GM10248 (cell line): ENCODE data around the gene PTPN6.

Source experiments
- CTCF ChIA-PET: fragments of 300-600 bp; sonication (Branson Sonifier 250); formaldehyde crosslinking; extraction: SDS; loops from one replicate; lab custom pipeline; 2021; ENCODE audit warnings: antibody characterized with exemption; lab: Yijun Ruan, JAX
- POLR2A ChIA-PET: fragments of 350-650 bp; sonication (Branson Sonifier 250); formaldehyde crosslinking; extraction: SDS; loops from one replicate; lab custom pipeline; 2020; ENCODE audit warnings: antibody characterized with exemption; lab: Yijun Ruan, JAX
- DNase-seq: peaks from one replicate; pipeline ENCODE4 v3.0.0; 2012; ENCODE audit errors: extremely low spot score
- TF ChIP-seq, protein P1 (sequence below): IDR thresholded peaks from 2 replicates; pipeline ENCODE4 v1.5.1; 2012; ENCODE audit warnings: mild to moderate bottlenecking, low read depth; ENCODE audit errors: extremely low read depth, missing control alignments, control extremely low read depth

PTPN6 gene

GRCh38 chr12:6947615-6948014 is 3.5 kb upstream of the PTPN6 start:
- TF ChIP-seq, protein P1, sequence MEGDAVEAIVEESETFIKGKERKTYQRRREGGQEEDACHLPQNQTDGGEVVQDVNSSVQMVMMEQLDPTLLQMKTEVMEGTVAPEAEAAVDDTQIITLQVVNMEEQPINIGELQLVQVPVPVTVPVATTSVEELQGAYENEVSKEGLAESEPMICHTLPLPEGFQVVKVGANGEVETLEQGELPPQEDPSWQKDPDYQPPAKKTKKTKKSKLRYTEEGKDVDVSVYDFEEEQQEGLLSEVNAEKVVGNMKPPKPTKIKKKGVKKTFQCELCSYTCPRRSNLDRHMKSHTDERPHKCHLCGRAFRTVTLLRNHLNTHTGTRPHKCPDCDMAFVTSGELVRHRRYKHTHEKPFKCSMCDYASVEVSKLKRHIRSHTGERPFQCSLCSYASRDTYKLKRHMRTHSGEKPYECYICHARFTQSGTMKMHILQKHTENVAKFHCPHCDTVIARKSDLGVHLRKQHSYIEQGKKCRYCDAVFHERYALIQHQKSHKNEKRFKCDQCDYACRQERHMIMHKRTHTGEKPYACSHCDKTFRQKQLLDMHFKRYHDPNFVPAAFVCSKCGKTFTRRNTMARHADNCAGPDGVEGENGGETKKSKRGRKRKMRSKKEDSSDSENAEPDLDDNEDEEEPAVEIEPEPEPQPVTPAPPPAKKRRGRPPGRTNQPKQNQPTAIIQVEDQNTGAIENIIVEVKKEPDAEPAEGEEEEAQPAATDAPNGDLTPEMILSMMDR: no peak
- ChIA-PET POLR2A (interaction anchor here (0.6 to 6.1 kb wide), 4 partner anchors 13 to 332 kb away, joined by 3 to 147 read pairs (median 4); partner anchors contain the start of genes CDCA3 and USP5), CTCF (interaction anchor here (1.0 to 22.9 kb wide), 9 partner anchors 11 to 166 kb away, joined by 3 to 530 read pairs (median 6); partner anchors contain the start of genes CDCA3 and SPSB2)
- DNase-seq: no peak

- CTCF ChIA-PET: interaction anchor here (1.1 to 22.9 kb wide), 4 partner anchors 11 to 80 kb away, joined by 3 to 530 read pairs (median 42); no protein-coding TSS in a partner anchor
- POLR2A ChIA-PET: interaction anchor here (1.0 to 1.2 kb wide), 2 partner anchors 9 to 12 kb away, joined by 5 to 8 read pairs; no protein-coding TSS in a partner anchor
- TF ChIP-seq, protein P1: peak; percentile 2
- DNase-seq: no peak
Measured at GRCh38 chr12:6948873-6949594, 2.1 kb upstream of the PTPN6 start.

DNA sequence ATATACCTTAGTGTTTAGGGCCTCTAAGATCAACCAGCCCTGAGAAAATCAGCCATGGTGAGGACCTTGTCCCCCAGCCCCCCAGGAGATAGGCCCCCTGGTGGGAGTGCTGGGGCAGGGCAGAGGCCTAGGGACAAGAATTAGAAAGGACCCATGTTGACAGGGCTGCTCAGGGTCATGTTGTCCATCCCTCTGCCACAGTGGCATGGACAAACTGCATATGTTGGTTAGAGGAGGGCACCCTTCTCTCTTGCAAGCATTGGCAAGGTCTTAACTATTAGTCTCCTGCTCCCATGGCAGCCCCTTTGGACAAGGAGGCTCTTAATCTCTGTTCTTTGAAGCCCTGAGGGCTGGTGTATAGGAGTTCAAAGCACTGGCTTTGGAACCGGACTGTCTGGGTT is 755 bp upstream of the PTPN6 start:
- POLR2A ChIA-PET: interaction anchor here (1.2 to 2.0 kb wide), 2 partner anchors 9 to 13 kb away, joined by 5 to 8 read pairs; no protein-coding TSS in a partner anchor
- CTCF ChIA-PET: interaction anchor here (1.3 to 22.9 kb wide), 4 partner anchors 10 to 26 kb away, joined by 5 to 530 read pairs (median 42); no protein-coding TSS in a partner anchor
- TF ChIP-seq, protein P1: peak; percentile 61
- no peak for DNase-seq

DNA sequence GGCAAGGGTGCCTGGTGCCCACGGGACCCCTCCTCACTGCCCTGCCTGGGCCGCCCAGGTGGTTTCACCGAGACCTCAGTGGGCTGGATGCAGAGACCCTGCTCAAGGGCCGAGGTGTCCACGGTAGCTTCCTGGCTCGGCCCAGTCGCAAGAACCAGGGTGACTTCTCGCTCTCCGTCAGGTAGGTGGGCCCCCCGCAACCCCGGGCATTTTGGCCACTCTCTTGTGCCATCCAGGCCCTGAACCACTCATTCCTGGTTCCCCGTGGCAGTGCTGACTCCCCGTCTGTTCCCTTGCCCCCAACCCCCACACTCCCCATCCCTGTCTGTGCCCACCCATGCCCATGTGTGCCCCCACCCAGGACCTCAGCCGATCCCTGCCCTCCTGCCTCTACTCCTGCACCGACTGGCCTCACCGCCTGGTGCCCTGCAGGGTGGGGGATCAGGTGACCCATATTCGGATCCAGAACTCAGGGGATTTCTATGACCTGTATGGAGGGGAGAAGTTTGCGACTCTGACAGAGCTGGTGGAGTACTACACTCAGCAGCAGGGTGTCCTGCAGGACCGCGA is 480 bp downstream of the PTPN6 start:
- TF ChIP-seq, protein P1: no peak
- POLR2A ChIA-PET: interaction anchor here (0.7 to 2.0 kb wide), 6 partner anchors 8 to 84 kb away, joined by 3 to 11 read pairs (median 6); partner anchors contain the start of genes LPCAT3 and TPI1
- no peak for DNase-seq
- CTCF ChIA-PET: interaction anchor here (0.9 to 22.9 kb wide), 11 partner anchors 8 to 160 kb away, joined by 3 to 530 read pairs (median 5); partner anchors contain the start of genes C12orf57, C1RL and RNU7-1

GRCh38 chr12:6952121-6952862 is 1.1 kb downstream of the PTPN6 start:
- CTCF ChIA-PET: interaction anchor here (0.9 to 22.9 kb wide), 9 partner anchors 8 to 159 kb away, joined by 4 to 530 read pairs (median 5); partner anchors contain the start of genes C12orf57, C1RL and RNU7-1
- POLR2A ChIA-PET: interaction anchor here (0.7 to 2.0 kb wide), 6 partner anchors 9 to 317 kb away, joined by 3 to 11 read pairs (median 4); partner anchors contain the start of genes C12orf57, LPAR5, LPCAT3 and RNU7-1
- no peak for DNase-seq
- TF ChIP-seq, protein P1: no peak
